NT2/D1 (cell line): ENCODE results near the gene HOMER2.
"Not testable (repeated sequence)": the region's sequence is repeated elsewhere in the genome, so short reads cannot be mapped to it uniquely, and the experiment has no call there.

Source experiments
- SUZ12 ChIP-seq: IDR thresholded peaks from 2 replicates; pipeline ENCODE4 v1.6.1; 2011; ENCODE audit not compliant: insufficient read length, insufficient read depth; ENCODE audit errors: extremely low read depth
- ZNF274 ChIP-seq: IDR thresholded peaks from 2 replicates; pipeline ENCODE4 v1.6.1; 2011; ENCODE audit warnings: mild to moderate bottlenecking, low read depth, low read length

DNA sequence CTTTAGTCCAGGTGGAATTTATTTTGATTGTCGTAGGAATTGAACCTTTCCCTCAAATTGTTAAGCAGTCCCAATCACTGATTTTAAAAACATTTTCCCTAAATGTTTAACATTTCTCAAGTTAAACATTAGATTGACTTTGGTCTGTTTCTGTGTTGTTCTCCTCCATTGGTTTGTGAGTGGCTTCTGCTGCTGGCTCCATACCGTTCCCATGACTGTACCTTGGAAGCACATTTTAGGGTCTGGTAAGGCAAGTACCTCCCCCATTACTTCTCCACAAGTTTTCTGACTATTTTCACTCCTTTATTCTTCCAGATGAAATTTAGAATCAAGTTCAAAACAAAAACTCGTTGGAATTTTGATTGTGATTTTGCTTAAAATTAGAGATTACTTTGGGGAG lies 131.1 kb downstream of the HOMER2 start:
- TF ChIP-seq ZNF274, SUZ12: not testable (repeated sequence)
